ENCODE data around the gene SYNC. TPM values are rescaled to one million over a fixed set of nuclear protein-coding genes. Genes with fewer than 3 reads are reported as not detected.
"Not testable (repeated sequence)": the region's sequence is repeated elsewhere in the genome, so short reads cannot be mapped to it uniquely, and the experiment has no call there.

SYNC gene
- total RNA-seq, 4 donors from 2014 or later = 2.9 to 31.7 (median 9.1) TPM

GRCh38 chr1:32681999-32682398 is 20.6 kb downstream of the SYNC start:
- Histone ChIP-seq H3K4me3 (no peak overlapping the region), H3K4me1 (peaks cover 3 to 50% (median 25%) of the 10 kb centered on the region in 3 donors), H3K27me3 (no peaks in the 10 kb centered on the region), H3K36me3 (peaks cover 4 to 93% (median 13%) of the 10 kb centered on the region in 3 donors), H3K9me3 (no peaks in the 10 kb centered on the region), H3K27ac (peak overlapping the region in 3 of 4 donors; percentile 27 to 82 (median 75))
- no peak for DNase-seq
- TF ChIP-seq, protein P1, sequence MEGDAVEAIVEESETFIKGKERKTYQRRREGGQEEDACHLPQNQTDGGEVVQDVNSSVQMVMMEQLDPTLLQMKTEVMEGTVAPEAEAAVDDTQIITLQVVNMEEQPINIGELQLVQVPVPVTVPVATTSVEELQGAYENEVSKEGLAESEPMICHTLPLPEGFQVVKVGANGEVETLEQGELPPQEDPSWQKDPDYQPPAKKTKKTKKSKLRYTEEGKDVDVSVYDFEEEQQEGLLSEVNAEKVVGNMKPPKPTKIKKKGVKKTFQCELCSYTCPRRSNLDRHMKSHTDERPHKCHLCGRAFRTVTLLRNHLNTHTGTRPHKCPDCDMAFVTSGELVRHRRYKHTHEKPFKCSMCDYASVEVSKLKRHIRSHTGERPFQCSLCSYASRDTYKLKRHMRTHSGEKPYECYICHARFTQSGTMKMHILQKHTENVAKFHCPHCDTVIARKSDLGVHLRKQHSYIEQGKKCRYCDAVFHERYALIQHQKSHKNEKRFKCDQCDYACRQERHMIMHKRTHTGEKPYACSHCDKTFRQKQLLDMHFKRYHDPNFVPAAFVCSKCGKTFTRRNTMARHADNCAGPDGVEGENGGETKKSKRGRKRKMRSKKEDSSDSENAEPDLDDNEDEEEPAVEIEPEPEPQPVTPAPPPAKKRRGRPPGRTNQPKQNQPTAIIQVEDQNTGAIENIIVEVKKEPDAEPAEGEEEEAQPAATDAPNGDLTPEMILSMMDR (IDR thresholded peaks at IDR 0.05) = no peak
- TF ChIP-seq POLR2A (IDR thresholded peaks at IDR 0.05) = no peak
- intact Hi-C loops (cut with DNase I) = no loop called here
- 62 to 65% methylated on average over 3 of the region's 3 CpGs for WGBS, 2 donors

- peaks cover 4 to 93% (median 17%) of the 10 kb centered on the region in 3 donors for H3K36me3 ChIP-seq
- H3K27ac ChIP-seq = peak overlapping the region in 3 of 4 donors; percentile 27 to 82 (median 75)
- WGBS, 2 donors = 58 to 76% methylated on average over 2 of the region's 2 CpGs
- no peak for DNase-seq
- intact Hi-C loops (cut with DNase I) = no loop called here
- no peak overlapping the region for H3K4me3 ChIP-seq
- TF ChIP-seq, protein P1 (IDR thresholded peaks at IDR 0.05) = no peak
- TF ChIP-seq POLR2A (IDR thresholded peaks at IDR 0.05) = no peak
- H3K9me3 ChIP-seq = no peaks in the 10 kb centered on the region
- no peaks in the 10 kb centered on the region for H3K27me3 ChIP-seq
- peaks cover 3 to 50% (median 25%) of the 10 kb centered on the region in 3 donors for H3K4me1 ChIP-seq
Measured at GRCh38 chr1:32681509-32681908, 21.1 kb downstream of the SYNC start.

GRCh38 chr1:32680642-32681041 is 21.9 kb downstream of the SYNC start:
- H3K27ac ChIP-seq = peak overlapping the region in 2 of 4 donors; percentile 75 to 82
- H3K36me3 ChIP-seq = peaks cover 7 to 93% (median 25%) of the 10 kb centered on the region in 3 donors
- intact Hi-C loops (cut with DNase I) = no loop called here
- no peaks in the 10 kb centered on the region for H3K9me3 ChIP-seq
- TF ChIP-seq POLR2A (IDR thresholded peaks at IDR 0.05) = no peak
- TF ChIP-seq, protein P1 (IDR thresholded peaks at IDR 0.05) = no peak
- no peaks in the 10 kb centered on the region for H3K27me3 ChIP-seq
- no peak for DNase-seq
- H3K4me1 ChIP-seq = peaks cover 3 to 48% (median 25%) of the 10 kb centered on the region in 3 donors
- WGBS, 2 donors = 79 to 94% methylated on average over 1 of the region's 1 CpG
- no peak overlapping the region for H3K4me3 ChIP-seq

DNA sequence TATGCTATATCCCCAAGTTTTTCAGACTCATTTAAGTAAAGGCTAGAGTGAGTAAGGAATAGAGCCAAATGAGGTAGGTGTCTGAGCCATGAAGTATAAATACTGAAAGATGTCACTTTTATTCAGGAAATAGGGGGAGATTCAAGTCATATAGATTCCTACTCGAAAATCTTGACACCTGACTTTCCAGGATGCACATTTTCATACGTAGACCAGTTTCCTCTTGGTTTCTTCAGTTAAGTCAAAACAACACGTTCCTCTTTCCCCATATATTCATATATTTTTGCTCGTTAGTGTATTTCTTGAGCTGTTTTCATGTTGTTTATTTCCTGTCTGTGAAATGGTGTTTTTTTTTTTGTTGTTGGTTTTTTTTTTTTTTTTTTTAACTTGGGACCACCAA is 22.6 kb downstream of the SYNC start:
- peaks cover 13 to 93% (median 28%) of the 10 kb centered on the region in 3 donors for H3K36me3 ChIP-seq

DNA sequence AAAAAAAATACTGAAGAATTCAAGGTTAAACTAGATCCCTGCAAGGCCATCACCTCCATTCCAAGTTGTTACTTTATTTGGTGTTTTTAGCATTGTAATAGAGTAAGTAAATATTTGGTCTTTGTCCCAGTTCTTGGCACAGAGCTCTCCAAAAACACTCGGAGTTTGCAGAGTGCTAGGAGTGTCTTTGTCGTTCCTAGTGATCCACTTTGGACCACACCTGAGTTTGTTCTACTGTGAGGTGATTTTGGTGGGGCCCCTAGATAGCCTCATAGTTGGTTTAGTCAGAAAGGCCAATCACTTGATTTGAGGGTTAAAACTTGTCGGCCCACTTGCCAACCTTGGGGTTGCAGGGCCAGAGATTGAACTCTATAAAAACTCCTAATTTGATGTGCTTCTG is 25.6 kb downstream of the SYNC start:
- Histone ChIP-seq H3K27ac (no peak overlapping the region), H3K36me3 (peaks cover 13 to 100% (median 38%) of the 10 kb centered on the region in 3 donors), H3K9me3 (no peaks in the 10 kb centered on the region), H3K27me3 (no peaks in the 10 kb centered on the region), H3K4me1 (peaks cover 0 to 14% (median under 1%) of the 10 kb centered on the region in 3 donors), H3K4me3 (no peak overlapping the region)
- no peak for DNase-seq
- intact Hi-C loops (cut with DNase I) = no loop called here
- 32 to 38% methylated on average over 3 of the region's 3 CpGs for WGBS, 2 donors
- no peak for TF ChIP-seq POLR2A (IDR thresholded peaks at IDR 0.05)
- TF ChIP-seq, protein P1 (IDR thresholded peaks at IDR 0.05) = no peak

More for the DNA sequence above, 22.6 kb downstream of the SYNC start:
- H3K9me3 ChIP-seq; intact Hi-C loops (cut with DNase I); H3K4me3 ChIP-seq; DNase-seq; H3K27me3 ChIP-seq; H3K27ac ChIP-seq: not testable (repeated sequence)
- WGBS, 2 donors = 64 to 79% methylated on average over 4 of the region's 4 CpGs
- H3K4me1 ChIP-seq = peaks cover 3 to 42% (median 20%) of the 10 kb centered on the region in 3 donors

- peaks cover 9 to 100% (median 42%) of the 10 kb centered on the region in 3 donors for H3K36me3 ChIP-seq
- H3K27ac ChIP-seq; DNase-seq; intact Hi-C loops (cut with DNase I); H3K27me3 ChIP-seq; H3K9me3 ChIP-seq; H3K4me1 ChIP-seq; H3K4me3 ChIP-seq: not testable (repeated sequence)
- whole genome bisulfite sequencing, 2 donors = 95 to 98% methylated on average over 5 of the region's 5 CpGs
Measured at GRCh38 chr1:32668716-32669115, 33.9 kb downstream of the SYNC start.
